ENCODE measurements around the gene ZNF317.
"Not testable (repeated sequence)": the region's sequence is repeated elsewhere in the genome, so short reads cannot be mapped to it uniquely, and the experiment has no call there.

ZNF317 gene

GRCh38 chr19:9178901-9179300 lies 38.7 kb downstream of the ZNF317 start, which contains the start of gene OR7D2:
TSS of gene OR7D2 (plus strand) at chr19:9178979. CDS start at chr19:9185782, 6,803 bp downstream.
- no peak for DNase-seq

GRCh38 chr19:9183000-9183399 lies 42.8 kb downstream of the ZNF317 start:
- DNase-seq, result no peak

GRCh38 chr19:9187191-9187590 lies 47.0 kb downstream of the ZNF317 start:
- no peak for DNase-seq

- no peak for DNase-seq
These were observed 49.3 kb downstream of the ZNF317 start for GRCh38 chr19:9189535-9189934.

- not testable (repeated sequence) for DNase-seq
These were observed 57.8 kb downstream of the ZNF317 start for GRCh38 chr19:9198044-9198443.

GRCh38 chr19:9205501-9206113 lies 65.4 kb downstream of the ZNF317 start:
- peak; percentile 3 for DNase-seq

Data from NCI-H748 treated with DMSO at 0.1 percent for 48 hours (cell line).